Measurements from ENCODE around the gene TSPO2. TPM values are rescaled to one million over a fixed set of nuclear protein-coding genes. Genes with fewer than 3 reads are reported as not detected.

TSPO2 gene
- polyA plus RNA-seq, 2 donors, result 0.04 TPM; not detected in 1

GRCh38 chr6:41037107-41037900, 5.0 kb upstream of the TSPO2 start:
- Histone ChIP-seq H3K27me3 (ENCODE audit: control insufficient read depth in 1 of 2, insufficient read depth in 2 of 2, low read length in 2 of 2) (no peaks in the 10 kb centered on the region), H3K4me3 (ENCODE audit: low read depth in 1 of 2, low read length in 2 of 2) (no peak overlapping the region), H3K4me1 (ENCODE audit: control insufficient read depth in 2 of 2, insufficient read depth in 2 of 2, low read length in 1 of 2) (peaks cover 5% of the 10 kb centered on the region in 2 donors), H3K9me3 (ENCODE audit: control insufficient read depth in 2 of 2, insufficient read depth in 1 of 2, low read depth in 1 of 2, low read length in 1 of 2) (no peaks in the 10 kb centered on the region), H3K27ac (ENCODE audit: low read depth in 2 of 2, low read length in 1 of 2) (peak overlapping the region in 1 of 2 donors; percentile 66), H3K36me3 (ENCODE audit: control insufficient read depth in 2 of 2, insufficient read depth in 2 of 2, low read length in 1 of 2) (no peaks in the 10 kb centered on the region)
- 61 to 65% methylated on average over 13 of the region's 13 CpGs for WGBS, 2 donors

GRCh38 chr6:41038205-41038604, 4.1 kb upstream of the TSPO2 start:
- Histone ChIP-seq H3K4me1 (ENCODE audit: control insufficient read depth in 2 of 2, insufficient read depth in 2 of 2, low read length in 1 of 2) (peaks cover 5% of the 10 kb centered on the region in 2 donors), H3K9me3 (ENCODE audit: control insufficient read depth in 2 of 2, insufficient read depth in 1 of 2, low read depth in 1 of 2, low read length in 1 of 2) (no peaks in the 10 kb centered on the region), H3K36me3 (ENCODE audit: control insufficient read depth in 2 of 2, insufficient read depth in 2 of 2, low read length in 1 of 2) (no peaks in the 10 kb centered on the region), H3K27me3 (ENCODE audit: control insufficient read depth in 1 of 2, insufficient read depth in 2 of 2, low read length in 2 of 2) (no peaks in the 10 kb centered on the region), H3K4me3 (ENCODE audit: low read depth in 1 of 2, low read length in 2 of 2) (no peak overlapping the region), H3K27ac (ENCODE audit: low read depth in 2 of 2, low read length in 1 of 2) (no peak overlapping the region)
- 90 to 96% methylated on average over 3 of the region's 3 CpGs for WGBS, 2 donors

- WGBS, 2 donors, result 61 to 72% methylated on average over 10 of the region's 10 CpGs
- Histone ChIP-seq H3K9me3 (ENCODE audit: control insufficient read depth in 2 of 2, insufficient read depth in 1 of 2, low read depth in 1 of 2, low read length in 1 of 2) (no peaks in the 10 kb centered on the region), H3K4me3 (ENCODE audit: low read depth in 1 of 2, low read length in 2 of 2) (no peak within 1 kb of the TSS), H3K27ac (ENCODE audit: low read depth in 2 of 2, low read length in 1 of 2) (peak within 1 kb of the TSS in 1 of 2 donors; percentile 40), H3K36me3 (ENCODE audit: control insufficient read depth in 2 of 2, insufficient read depth in 2 of 2, low read length in 1 of 2) (no peaks in the 10 kb centered on the region), H3K27me3 (ENCODE audit: control insufficient read depth in 1 of 2, insufficient read depth in 2 of 2, low read length in 2 of 2) (no peaks in the 10 kb centered on the region), H3K4me1 (ENCODE audit: control insufficient read depth in 2 of 2, insufficient read depth in 2 of 2, low read length in 1 of 2) (peaks cover 5% of the 10 kb centered on the region in 2 donors)
Measured at GRCh38 chr6:41039060-41039998, 2.9 kb upstream of the TSPO2 start, which contains the start of gene UNC5CL. Gene UNC5CL, minus strand, starts transcription at chr6:41039221. Its CDS starts 4,147 bp downstream, at chr6:41035074.

- Histone ChIP-seq H3K27me3 (ENCODE audit: control insufficient read depth in 1 of 2, insufficient read depth in 2 of 2, low read length in 2 of 2) (no peaks in the 10 kb centered on the region), H3K27ac (ENCODE audit: low read depth in 2 of 2, low read length in 1 of 2) (peak overlapping the region in 1 of 2 donors; percentile 40), H3K36me3 (ENCODE audit: control insufficient read depth in 2 of 2, insufficient read depth in 2 of 2, low read length in 1 of 2) (no peaks in the 10 kb centered on the region), H3K9me3 (ENCODE audit: control insufficient read depth in 2 of 2, insufficient read depth in 1 of 2, low read depth in 1 of 2, low read length in 1 of 2) (no peaks in the 10 kb centered on the region), H3K4me3 (ENCODE audit: low read depth in 1 of 2, low read length in 2 of 2) (no peak overlapping the region), H3K4me1 (ENCODE audit: control insufficient read depth in 2 of 2, insufficient read depth in 2 of 2, low read length in 1 of 2) (peaks cover 3 to 5% of the 10 kb centered on the region in 2 donors)
- 58 to 65% methylated on average over 6 of the region's 6 CpGs for WGBS, 2 donors
Measured at GRCh38 chr6:41040101-41040939, 1.9 kb upstream of the TSPO2 start.

DNA sequence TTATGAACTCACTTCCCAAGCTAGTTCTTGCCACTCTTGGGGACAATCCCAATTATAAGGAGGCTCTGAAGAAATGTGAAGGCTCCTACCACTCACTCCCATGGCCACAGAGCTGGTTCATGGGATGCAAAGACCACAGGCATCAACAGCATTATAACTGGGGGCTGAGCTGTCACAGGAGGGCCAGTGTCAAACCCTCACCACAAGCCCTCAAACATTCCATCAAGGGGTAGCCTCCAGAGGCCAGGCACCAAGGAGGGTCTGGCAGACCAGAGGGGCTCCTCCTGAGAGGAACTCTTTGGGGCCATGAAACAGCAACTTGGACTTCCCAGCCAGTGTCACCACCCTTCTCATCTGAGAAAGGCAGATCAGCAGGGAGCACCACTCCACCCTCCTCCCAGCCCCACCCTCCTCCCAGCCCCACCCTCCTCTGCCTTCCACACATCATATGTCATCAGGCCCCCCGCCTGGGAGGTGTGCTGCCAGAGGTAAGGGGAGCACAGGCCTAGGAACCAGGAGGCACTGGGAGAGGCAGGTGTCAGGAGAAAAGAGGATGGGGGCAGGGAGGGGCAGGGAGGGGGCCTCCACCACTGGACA, 1.2 kb upstream of the TSPO2 start:
- 71 to 82% methylated on average over 1 of the region's 1 CpG for WGBS, 2 donors
- Histone ChIP-seq H3K9me3 (ENCODE audit: control insufficient read depth in 2 of 2, insufficient read depth in 1 of 2, low read depth in 1 of 2, low read length in 1 of 2) (no peaks in the 10 kb centered on the region), H3K36me3 (ENCODE audit: control insufficient read depth in 2 of 2, insufficient read depth in 2 of 2, low read length in 1 of 2) (no peaks in the 10 kb centered on the region), H3K27ac (ENCODE audit: low read depth in 2 of 2, low read length in 1 of 2) (peak overlapping the region in 1 of 2 donors; percentile 34), H3K4me3 (ENCODE audit: low read depth in 1 of 2, low read length in 2 of 2) (no peak overlapping the region), H3K27me3 (ENCODE audit: control insufficient read depth in 1 of 2, insufficient read depth in 2 of 2, low read length in 2 of 2) (no peaks in the 10 kb centered on the region), H3K4me1 (ENCODE audit: control insufficient read depth in 2 of 2, insufficient read depth in 2 of 2, low read length in 1 of 2) (peaks cover 3 to 5% of the 10 kb centered on the region in 2 donors)

DNA sequence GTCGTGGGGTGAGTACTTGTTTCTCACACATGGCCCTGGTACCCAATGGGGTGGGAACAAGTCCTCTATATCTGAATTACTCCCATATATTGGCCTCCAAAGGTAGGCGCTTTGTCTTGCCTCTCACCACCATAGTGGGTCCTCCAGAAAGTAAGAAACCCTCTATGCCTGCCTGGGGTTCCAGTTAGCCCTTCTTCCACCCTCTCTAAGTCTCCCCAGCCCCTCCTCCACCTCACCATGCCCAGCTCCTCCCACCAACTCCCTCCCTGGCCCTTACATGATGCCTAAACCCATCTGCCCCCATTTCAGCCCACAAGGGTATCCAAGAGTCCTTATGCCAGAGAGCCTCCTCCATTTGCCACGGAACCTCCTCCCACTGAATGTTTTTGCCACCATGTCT, 884 bp downstream of the TSPO2 start:
- Histone ChIP-seq H3K9me3 (ENCODE audit: control insufficient read depth in 2 of 2, insufficient read depth in 1 of 2, low read depth in 1 of 2, low read length in 1 of 2) (no peaks in the 10 kb centered on the region), H3K4me3 (ENCODE audit: low read depth in 1 of 2, low read length in 2 of 2) (no peak overlapping the region), H3K4me1 (ENCODE audit: control insufficient read depth in 2 of 2, insufficient read depth in 2 of 2, low read length in 1 of 2) (peaks cover 0 to 3% of the 10 kb centered on the region in 2 donors), H3K27ac (ENCODE audit: low read depth in 2 of 2, low read length in 1 of 2) (no peak overlapping the region), H3K27me3 (ENCODE audit: control insufficient read depth in 1 of 2, insufficient read depth in 2 of 2, low read length in 2 of 2) (no peaks in the 10 kb centered on the region), H3K36me3 (ENCODE audit: control insufficient read depth in 2 of 2, insufficient read depth in 2 of 2, low read length in 1 of 2) (no peaks in the 10 kb centered on the region)
- 95% methylated on average over 3 of the region's 3 CpGs for WGBS, 2 donors

GRCh38 chr6:41045664-41046063, 3.4 kb downstream of the TSPO2 start:
- Histone ChIP-seq H3K27ac (ENCODE audit: low read depth in 2 of 2, low read length in 1 of 2) (no peak overlapping the region), H3K4me3 (ENCODE audit: low read depth in 1 of 2, low read length in 2 of 2) (no peak overlapping the region)
- 63 to 69% methylated on average over 5 of the region's 5 CpGs for whole genome bisulfite sequencing, 2 donors

DNA sequence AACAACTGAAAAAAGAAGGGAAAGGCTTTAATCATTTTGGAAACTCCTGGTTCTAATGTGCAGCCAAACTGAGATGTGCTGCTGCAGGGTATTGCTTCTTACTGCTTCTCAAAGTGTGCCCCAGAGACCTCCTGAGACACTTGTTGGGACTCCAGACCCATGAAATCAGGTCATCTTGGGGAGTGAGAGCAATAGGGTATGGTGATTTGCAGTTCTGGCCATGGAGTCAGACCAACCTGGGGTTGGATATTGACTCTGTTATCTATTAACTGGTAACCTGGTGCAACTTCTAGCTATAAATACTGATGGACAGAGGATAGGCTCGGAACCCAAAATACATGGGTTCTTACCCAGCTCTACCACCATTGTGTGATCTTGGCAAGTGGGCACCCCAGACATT, 3.8 kb downstream of the TSPO2 start:
- Histone ChIP-seq H3K9me3 (ENCODE audit: control insufficient read depth in 2 of 2, insufficient read depth in 1 of 2, low read depth in 1 of 2, low read length in 1 of 2) (no peaks in the 10 kb centered on the region), H3K36me3 (ENCODE audit: control insufficient read depth in 2 of 2, insufficient read depth in 2 of 2, low read length in 1 of 2) (no peaks in the 10 kb centered on the region), H3K27me3 (ENCODE audit: control insufficient read depth in 1 of 2, insufficient read depth in 2 of 2, low read length in 2 of 2) (no peaks in the 10 kb centered on the region), H3K4me3 (ENCODE audit: low read depth in 1 of 2, low read length in 2 of 2) (no peak overlapping the region), H3K27ac (ENCODE audit: low read depth in 2 of 2, low read length in 1 of 2) (no peak overlapping the region), H3K4me1 (ENCODE audit: control insufficient read depth in 2 of 2, insufficient read depth in 2 of 2, low read length in 1 of 2) (no peaks in the 10 kb centered on the region)
- WGBS, 2 donors, result 67 to 93% methylated on average over 1 of the region's 1 CpG

More at GRCh38 chr6:41045664-41046063, 3.4 kb downstream of the TSPO2 start:
- H3K9me3 ChIP-seq (ENCODE audit: control insufficient read depth in 2 of 2, insufficient read depth in 1 of 2, low read depth in 1 of 2, low read length in 1 of 2), result no peaks in the 10 kb centered on the region
- no peaks in the 10 kb centered on the region for H3K36me3 ChIP-seq (ENCODE audit: control insufficient read depth in 2 of 2, insufficient read depth in 2 of 2, low read length in 1 of 2)
- no peaks in the 10 kb centered on the region for H3K4me1 ChIP-seq (ENCODE audit: control insufficient read depth in 2 of 2, insufficient read depth in 2 of 2, low read length in 1 of 2)
- no peaks in the 10 kb centered on the region for H3K27me3 ChIP-seq (ENCODE audit: control insufficient read depth in 1 of 2, insufficient read depth in 2 of 2, low read length in 2 of 2)

Measured in esophagus (tissue), 2 donors.